GM23338 (cell line): ENCODE measurements around the gene SCUBE2.

Source experiments
- CREB1 ChIP-seq: fragments of 250-450 bp; sonication (Bioruptor Pico); IDR thresholded peaks from 2 replicates; pipeline ENCODE4 v1.5.0; 2020; ENCODE audit warnings: low read depth, mild to moderate bottlenecking, moderate library complexity
- EZH2 ChIP-seq: fragments of 200-600 bp; sonication (generic); IDR thresholded peaks from one replicate; pipeline ENCODE4 v1.8.0; 2017; ENCODE audit warnings: antibody characterized with exemption, mild to moderate bottlenecking, low read depth; ENCODE audit not compliant: unreplicated experiment
- JUNB ChIP-seq: IDR thresholded peaks from one replicate; pipeline ENCODE4 v1.6.1; 2016; ENCODE audit warnings: antibody characterized with exemption; ENCODE audit not compliant: unreplicated experiment
- POLR2AphosphoS5 ChIP-seq: IDR thresholded peaks from 2 replicates; pipeline ENCODE4 v1.6.1; 2016; ENCODE audit warnings: antibody characterized with exemption, low read depth
- TF ChIP-seq, protein P1 (sequence below), 2 experiments: fragments of 200-600 bp in 1 of 2; sonication (generic) in 1 of 2; conservative IDR thresholded peaks; 2 replicates each; pipeline versions ENCODE4 v1.5.1 to v1.6.1; 2016 to 2017; ENCODE audit warnings: antibody characterized with exemption in 2 of 2, low read depth in 2 of 2, mild to moderate bottlenecking in 2 of 2, moderate library complexity in 1 of 2

DNA sequence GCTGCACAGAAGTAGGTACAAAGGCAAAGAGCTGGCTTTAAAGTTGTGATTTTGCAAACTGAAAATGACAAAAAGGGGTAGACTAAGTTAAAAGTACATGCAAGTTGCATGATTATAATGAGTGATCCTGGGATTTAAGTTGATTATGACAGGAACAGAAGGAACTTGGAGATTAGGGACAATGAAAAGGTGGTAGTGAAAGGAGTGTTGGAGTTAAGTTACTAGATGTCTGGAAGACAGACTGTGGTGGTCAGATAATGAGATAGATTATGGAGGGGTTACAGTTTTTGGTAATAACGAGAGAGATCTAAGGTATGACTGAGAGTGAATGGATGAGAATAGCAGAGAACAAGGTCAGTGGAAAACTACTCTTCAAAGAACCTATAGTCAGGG lies 119.5 kb downstream of the SCUBE2 start:
- TF ChIP-seq POLR2AphosphoS5, result no peak
- TF ChIP-seq, protein P1, sequence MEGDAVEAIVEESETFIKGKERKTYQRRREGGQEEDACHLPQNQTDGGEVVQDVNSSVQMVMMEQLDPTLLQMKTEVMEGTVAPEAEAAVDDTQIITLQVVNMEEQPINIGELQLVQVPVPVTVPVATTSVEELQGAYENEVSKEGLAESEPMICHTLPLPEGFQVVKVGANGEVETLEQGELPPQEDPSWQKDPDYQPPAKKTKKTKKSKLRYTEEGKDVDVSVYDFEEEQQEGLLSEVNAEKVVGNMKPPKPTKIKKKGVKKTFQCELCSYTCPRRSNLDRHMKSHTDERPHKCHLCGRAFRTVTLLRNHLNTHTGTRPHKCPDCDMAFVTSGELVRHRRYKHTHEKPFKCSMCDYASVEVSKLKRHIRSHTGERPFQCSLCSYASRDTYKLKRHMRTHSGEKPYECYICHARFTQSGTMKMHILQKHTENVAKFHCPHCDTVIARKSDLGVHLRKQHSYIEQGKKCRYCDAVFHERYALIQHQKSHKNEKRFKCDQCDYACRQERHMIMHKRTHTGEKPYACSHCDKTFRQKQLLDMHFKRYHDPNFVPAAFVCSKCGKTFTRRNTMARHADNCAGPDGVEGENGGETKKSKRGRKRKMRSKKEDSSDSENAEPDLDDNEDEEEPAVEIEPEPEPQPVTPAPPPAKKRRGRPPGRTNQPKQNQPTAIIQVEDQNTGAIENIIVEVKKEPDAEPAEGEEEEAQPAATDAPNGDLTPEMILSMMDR (conservative IDR thresholded peaks at IDR 0.05; ENCODE audit: low read depth in 2 of 2), result no peak
- TF ChIP-seq CREB1 (CRISPR knock-in tag), result no peak
- TF ChIP-seq JUNB, result no peak
- TF ChIP-seq EZH2, result no peak
